ENCODE data around the gene PPP1R16B.

PPP1R16B gene

GRCh38 chr20:38895098-38895949 lies 89.8 kb downstream of the PPP1R16B start:
- no peak for DNase-seq (ENCODE audit: low read depth in 2 of 2)

GRCh38 chr20:38896009-38896594 lies 90.6 kb downstream of the PPP1R16B start:
- no peak for DNase-seq (ENCODE audit: low read depth in 2 of 2)

DNA sequence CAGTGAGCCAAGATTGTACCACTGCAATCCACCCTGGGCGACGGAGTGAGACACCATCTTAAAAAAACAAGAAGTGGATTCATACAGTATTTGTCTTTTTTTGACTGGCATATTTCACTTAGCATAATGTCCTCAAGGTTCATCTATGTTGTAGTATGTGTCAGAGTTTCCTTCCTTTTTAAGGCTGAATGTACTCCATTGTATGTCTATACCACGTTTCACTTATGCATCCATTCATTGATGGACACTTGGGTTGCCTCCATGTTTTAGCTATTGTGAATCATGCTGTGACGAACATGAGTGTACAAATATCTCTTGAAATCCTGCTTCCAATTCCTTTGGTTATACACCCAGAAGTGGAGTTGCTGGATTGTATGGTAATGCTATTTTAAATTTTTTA lies 91.8 kb downstream of the PPP1R16B start:
- DNase-seq (ENCODE audit: low read depth in 2 of 2), result no peak

DNA sequence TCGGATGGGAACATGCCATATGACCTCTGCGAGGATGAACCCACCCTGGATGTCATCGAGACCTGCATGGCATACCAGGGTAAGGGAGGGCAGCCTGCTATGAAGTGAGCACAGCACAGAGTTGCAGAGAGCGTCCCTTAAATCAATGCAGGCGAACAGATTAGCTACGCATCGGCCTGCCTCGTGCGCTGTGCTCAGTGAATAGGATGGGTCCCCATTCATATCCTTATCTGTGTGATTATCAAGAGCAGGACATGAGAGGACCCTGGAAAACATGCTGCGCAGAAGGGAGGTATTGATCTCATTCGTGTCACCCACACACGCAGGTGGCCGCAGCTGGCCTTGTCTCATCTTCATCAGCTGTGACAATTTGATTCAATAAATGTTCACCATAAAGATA lies 95.1 kb downstream of the PPP1R16B start:
- DNase-seq (ENCODE audit: low read depth in 2 of 2), result no peak

GRCh38 chr20:38902601-38903000 lies 97.1 kb downstream of the PPP1R16B start:
- no peak for DNase-seq (ENCODE audit: low read depth in 2 of 2)

DNA sequence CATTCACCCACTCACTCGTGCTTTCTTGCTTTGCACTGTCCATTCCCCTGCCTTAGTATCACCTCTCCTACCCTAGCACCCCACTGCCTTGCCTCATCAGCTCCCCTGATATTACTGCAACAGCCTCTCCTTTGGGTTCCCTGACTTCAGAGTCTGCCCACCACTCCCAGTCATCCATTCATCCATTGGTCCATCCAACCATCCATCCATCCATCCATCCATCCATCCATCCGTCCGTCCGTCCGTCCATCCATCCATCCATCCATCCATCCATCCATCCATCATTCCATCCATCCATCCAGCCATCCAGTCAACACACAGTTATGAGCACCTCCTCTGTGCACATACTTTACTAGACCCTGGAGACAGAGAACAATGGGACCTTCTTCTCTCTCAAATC lies 97.8 kb downstream of the PPP1R16B start:
- DNase-seq (ENCODE audit: low read depth in 2 of 2), result no peak

DNA sequence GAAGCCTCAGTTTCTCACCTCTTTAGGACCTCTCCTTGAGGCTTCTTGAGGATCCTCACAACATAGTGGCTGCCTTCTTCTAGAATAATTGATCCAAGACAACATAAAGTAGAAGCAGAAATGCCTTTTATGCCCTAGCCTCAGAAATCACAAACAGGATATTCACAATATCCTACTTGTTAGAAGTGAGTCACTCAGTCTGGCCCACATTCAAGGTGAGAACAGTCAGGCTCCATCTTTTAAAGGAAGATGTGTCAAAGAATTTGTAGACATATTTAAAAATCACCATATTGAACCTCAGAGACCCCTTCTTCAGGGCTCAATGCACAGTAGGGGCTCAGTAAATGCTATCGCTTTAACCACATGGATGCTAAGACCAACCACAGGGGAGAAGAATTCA lies 99.9 kb downstream of the PPP1R16B start:
- no peak for DNase-seq (ENCODE audit: low read depth in 2 of 2)

DNA sequence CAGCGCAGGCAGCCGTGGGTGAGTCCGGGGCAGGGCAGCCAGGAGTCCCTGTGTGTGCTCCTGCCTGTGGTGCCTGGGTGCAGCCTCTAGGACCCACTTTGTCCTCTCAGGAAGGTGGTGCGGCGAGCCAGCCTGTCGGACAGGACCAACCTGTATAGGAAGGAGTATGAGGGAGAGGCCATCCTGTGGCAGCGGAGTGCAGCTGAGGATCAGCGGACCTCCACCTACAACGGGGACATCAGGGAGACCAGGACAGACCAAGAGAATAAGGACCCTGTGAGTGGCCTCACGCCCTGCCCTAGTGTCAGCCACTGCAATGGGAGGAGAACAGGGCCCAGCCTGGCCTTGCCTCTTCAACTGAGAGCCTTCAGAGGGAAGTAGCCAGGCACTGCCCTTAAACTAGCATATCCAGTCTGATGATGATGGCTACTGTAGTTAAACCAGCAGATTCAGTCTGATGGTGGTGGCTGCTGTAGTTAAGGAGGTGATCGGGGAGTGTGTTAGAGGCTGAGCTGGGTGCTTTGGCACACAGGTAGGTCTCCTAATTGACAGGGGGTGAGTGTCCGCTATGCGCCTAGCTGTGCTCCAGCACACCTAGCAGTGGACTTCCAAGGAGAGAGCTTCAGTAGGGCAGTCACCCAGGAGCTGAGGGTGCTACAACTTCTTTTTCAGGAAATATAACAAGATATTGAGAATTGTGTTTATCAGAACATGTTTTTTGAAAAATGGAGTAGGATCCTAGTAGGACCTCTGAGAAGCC lies 102.6 kb downstream of the PPP1R16B start:
- DNase-seq (ENCODE audit: low read depth in 2 of 2), result no peak

DNA sequence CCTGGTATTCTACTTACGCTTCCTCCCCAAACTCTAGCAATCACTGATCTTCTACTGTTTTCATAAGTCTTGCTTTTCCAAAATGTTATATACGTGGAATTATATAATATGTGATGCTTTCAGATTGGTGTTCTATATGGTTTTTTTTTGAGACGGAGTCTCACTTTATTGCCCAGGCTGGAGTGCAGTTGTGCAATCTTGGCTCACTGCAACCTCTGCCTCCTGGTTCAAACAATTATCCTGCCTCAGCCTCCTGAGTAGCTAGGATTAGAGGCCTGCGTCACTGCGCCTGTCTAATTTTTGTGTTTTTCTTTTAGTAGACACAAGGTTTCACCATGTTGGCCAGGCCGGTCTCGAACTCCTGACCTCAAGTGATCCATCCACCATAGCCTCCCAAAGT lies 109.9 kb downstream of the PPP1R16B start:
- DNase-seq (ENCODE audit: low read depth in 2 of 2), result no peak

DNA sequence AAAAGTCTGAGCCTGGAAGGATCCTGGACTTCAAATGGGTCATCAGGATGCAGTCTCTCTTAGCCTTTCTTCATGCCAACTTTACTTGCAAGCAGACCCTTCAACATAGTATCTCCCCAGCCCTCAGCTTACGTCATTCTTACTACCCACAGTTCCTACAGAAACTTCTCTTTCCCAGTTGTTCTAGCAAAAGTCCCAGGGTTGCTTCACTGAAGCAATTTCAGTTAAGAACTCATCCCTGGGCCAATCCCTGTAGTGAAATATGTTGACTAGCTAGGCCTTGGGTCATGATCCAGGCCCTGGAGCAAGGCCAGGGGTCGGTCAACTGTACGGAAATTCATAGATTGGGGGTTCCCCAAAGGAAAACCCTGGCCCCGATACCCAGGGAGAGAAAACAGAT lies 112.2 kb downstream of the PPP1R16B start:
- no peak for DNase-seq (ENCODE audit: low read depth in 2 of 2)

DNA sequence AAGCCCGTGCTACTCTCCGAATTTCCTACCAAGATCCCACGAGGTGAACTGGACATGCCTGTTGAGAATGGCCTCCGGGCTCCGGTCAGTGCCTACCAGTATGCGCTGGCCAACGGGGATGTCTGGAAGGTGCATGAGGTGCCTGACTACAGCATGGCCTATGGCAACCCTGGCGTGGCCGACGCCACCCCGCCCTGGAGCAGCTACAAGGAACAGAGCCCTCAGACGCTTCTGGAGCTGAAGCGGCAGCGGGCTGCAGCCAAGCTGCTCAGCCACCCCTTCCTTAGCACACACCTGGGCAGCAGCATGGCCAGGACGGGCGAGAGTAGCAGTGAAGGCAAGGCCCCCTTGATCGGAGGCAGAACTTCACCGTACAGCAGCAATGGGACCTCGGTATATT lies 112.7 kb downstream of the PPP1R16B start:
- DNase-seq (ENCODE audit: low read depth in 2 of 2), result no peak

DNA sequence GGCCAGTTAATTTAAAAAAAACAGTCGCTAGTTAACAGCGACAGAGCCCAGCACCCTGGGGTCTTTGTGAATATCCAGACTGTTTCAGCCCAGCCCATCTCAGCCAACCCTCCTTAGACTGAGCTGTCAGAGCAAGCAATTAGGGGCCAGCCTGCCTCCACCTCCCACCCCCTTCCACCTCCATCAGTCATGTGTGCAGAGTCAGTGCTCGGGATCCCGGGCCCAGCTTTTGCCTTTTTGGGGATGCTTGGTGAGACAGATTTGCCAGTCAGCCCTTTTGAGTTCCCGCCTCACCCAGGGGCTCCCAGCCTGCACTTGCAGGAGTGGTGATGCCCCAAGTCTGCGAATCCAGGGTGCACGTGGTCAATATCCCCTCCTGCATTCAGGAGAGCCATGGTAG lies 114.2 kb downstream of the PPP1R16B start:
- no peak for DNase-seq (ENCODE audit: low read depth in 2 of 2)

GRCh38 chr20:38920411-38920810 lies 114.9 kb downstream of the PPP1R16B start:
- DNase-seq (ENCODE audit: low read depth in 2 of 2), result no peak

GRCh38 chr20:38920851-38921250 lies 115.4 kb downstream of the PPP1R16B start:
- no peak for DNase-seq (ENCODE audit: low read depth in 2 of 2)

GRCh38 chr20:38924718-38925117 lies 119.2 kb downstream of the PPP1R16B start:
- DNase-seq (ENCODE audit: low read depth in 2 of 2), result no peak

- DNase-seq (ENCODE audit: low read depth in 2 of 2), result peak; percentile 74 to 81
Observed at GRCh38 chr20:38926142-38926933, 120.8 kb downstream of the PPP1R16B start, which contains the start of gene FAM83D. Gene FAM83D (plus strand): TSS chr20:38926417. CDS start chr20:38926443, 26 bp downstream.

DNA sequence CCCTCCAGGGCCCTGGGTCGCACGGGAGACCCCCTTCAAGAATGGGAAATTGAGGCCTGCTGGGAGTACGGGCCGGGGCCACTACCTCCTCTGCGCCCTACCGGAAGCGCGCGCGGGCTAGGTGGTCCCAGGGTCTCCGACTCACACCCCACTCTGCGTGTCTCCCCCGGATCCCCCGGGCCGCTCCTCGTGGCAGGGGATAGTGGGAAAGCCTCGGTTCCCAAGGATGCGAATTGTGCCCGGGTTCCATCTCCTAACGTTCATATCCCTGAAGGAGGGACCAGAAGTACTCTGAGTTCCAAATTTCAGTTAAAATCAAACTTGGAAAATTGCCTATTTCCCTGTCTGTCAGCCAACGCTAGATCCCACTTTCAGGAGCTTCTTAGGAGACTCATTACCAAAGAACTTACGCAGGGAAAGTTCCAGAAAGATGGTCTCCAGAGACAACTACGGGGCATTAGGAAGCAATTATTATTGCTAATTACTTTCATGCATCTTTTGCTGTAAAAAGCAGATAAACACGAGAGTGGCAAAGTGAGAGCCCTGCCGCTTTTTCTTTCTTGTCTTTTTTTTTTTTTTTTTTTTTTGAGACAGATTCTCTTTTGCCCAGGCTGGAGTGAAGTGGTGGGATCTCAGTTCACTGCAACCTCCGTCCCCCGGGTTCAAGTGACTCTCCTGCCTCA lies 121.6 kb downstream of the PPP1R16B start:
- no peak for DNase-seq (ENCODE audit: low read depth in 2 of 2)

DNA sequence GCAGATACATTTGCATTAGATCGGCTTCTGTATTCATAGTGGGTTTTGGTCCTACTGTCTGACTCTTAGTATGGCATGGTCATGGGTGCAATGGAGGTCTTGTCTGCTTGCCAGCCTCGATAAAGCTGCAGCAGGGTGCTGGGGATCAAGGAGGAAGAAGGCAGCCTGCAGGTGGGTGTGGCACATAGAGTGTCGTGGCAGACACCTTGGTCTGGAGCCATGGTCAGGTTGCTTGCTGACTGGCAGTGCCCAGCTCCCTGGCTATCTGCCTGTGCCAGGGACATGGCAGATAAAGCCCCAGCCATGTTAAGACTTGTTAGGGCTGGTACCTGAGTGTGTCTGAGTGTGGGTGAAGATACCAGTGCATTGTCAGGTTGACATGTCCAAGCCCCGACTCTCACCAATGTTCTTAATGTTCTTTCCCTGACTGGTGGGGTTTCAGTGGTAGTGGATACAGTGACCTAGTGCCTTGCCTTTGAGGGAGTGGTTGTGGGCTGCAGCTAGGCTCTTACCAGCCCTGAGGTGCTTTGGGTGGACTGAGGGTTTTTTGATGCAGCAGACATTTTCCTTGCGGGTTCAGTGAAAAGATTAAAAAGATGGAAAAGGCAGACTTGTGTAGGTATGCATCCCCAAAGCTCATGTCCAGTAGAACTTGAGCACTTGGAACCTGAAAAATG lies 122.5 kb downstream of the PPP1R16B start:
- no peak for DNase-seq (ENCODE audit: low read depth in 2 of 2)

DNA sequence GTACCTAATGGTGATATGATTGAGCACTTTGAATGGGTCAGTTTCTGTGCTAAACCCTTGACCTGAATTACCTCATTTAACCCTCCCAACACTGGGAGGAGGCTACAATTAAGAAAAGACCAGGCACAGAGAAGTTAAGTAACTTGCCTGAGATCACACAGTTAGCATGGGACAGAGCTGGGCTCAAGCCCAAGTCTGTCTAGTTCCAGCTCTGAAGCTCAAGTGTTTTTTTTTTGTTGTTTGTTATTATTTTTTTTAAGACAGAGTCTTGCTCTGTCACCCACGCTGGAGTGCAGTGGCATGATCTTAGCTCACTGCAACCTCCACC lies 124.7 kb downstream of the PPP1R16B start:
- no peak for DNase-seq (ENCODE audit: low read depth in 2 of 2)

GRCh38 chr20:38931984-38932383 lies 126.5 kb downstream of the PPP1R16B start:
- no peak for DNase-seq (ENCODE audit: low read depth in 2 of 2)

Data from stimulated activated CD8-positive, alpha-beta memory T cell treated with anti-CD3 and anti-CD28 coated beads, Interleukin-2, amount 100 ng/mL, for 1 hour (primary cell).